Liver (tissue), 9 donors: ENCODE measurements around the gene STK17A. TPM values are rescaled to one million over a fixed set of nuclear protein-coding genes. Genes with fewer than 3 reads are reported as not detected.
A peak's percentile ranks its signal among the peaks of the same experiment; 100 is the strongest.
"Not testable (repeated sequence)": the region's sequence is repeated elsewhere in the genome, so short reads cannot be mapped to it uniquely, and the experiment has no call there.

Experiments
- DNase-seq: peaks from one replicate; pipeline ENCODE4 v3.0.0-alpha.2; 2017; ENCODE audit warnings: low spot score
- H3K27ac ChIP-seq, 2 donors: one replicate each; pipeline ENCODE4 v1.7.0; 2013; ENCODE audit warnings: inconsistent platforms in 2 of 2, low read length in 2 of 2, control low read depth in 1 of 2, low read depth in 1 of 2, mild to moderate bottlenecking in 1 of 2
- H3K27me3 ChIP-seq, 4 donors: one replicate each; pipeline versions ENCODE4 v1.6.1 to v1.7.0; 2013; ENCODE audit warnings: low read length in 3 of 4, inconsistent platforms in 1 of 4, mild to moderate bottlenecking in 1 of 4, moderate library complexity in 1 of 4; ENCODE audit not compliant: control insufficient read depth in 4 of 4, insufficient read depth in 4 of 4
- H3K36me3 ChIP-seq, 4 donors: one replicate each; pipeline versions ENCODE4 v1.6.1 to v1.7.0; 2013; ENCODE audit warnings: low read length in 3 of 4, mild to moderate bottlenecking in 3 of 4, low read depth in 1 of 4, moderate library complexity in 1 of 4; ENCODE audit not compliant: control insufficient read depth in 4 of 4, insufficient read depth in 3 of 4
- H3K4me1 ChIP-seq, 4 donors: one replicate each; pipeline versions ENCODE4 v1.6.1 to v1.7.0; 2013; ENCODE audit warnings: low read length in 3 of 4, mild to moderate bottlenecking in 3 of 4, moderate library complexity in 1 of 4; ENCODE audit not compliant: control insufficient read depth in 4 of 4, insufficient read depth in 4 of 4
- H3K4me3 ChIP-seq, 3 donors: one replicate each; pipeline versions ENCODE4 v1.6.1 to v1.7.0; 2013; ENCODE audit warnings: low read length in 3 of 3, control low read depth in 1 of 3, low read depth in 1 of 3, mild to moderate bottlenecking in 1 of 3
- H3K9ac ChIP-seq, 2 donors: one replicate each; pipeline ENCODE4 v1.7.0; 2013; ENCODE audit warnings: low read length in 2 of 2, mild to moderate bottlenecking in 2 of 2, moderate library complexity in 2 of 2, control low read depth in 1 of 2, low read depth in 1 of 2
- H3K9me3 ChIP-seq, 4 donors: one replicate each; pipeline versions ENCODE4 v1.6.1 to v1.7.0; 2013; ENCODE audit warnings: low read length in 3 of 4; ENCODE audit not compliant: control insufficient read depth in 4 of 4
- FOXA1 ChIP-seq: IDR thresholded peaks from 2 replicates; pipeline ENCODE4 v1.6.1; 2016; ENCODE audit warnings: antibody characterized with exemption
- HNF4A ChIP-seq, 2 donors: conservative IDR thresholded peaks; 2 replicates each; pipeline ENCODE4 v1.6.1; 2016; ENCODE audit warnings: antibody characterized with exemption in 2 of 2, mild to moderate bottlenecking in 2 of 2
- JUND ChIP-seq, 2 donors: IDR thresholded peaks; 2 replicates each; pipeline ENCODE4 v1.6.1; 2016; ENCODE audit warnings: antibody characterized with exemption in 2 of 2
- NR2F2 ChIP-seq: IDR thresholded peaks from 2 replicates; pipeline ENCODE4 v1.6.1; 2016; ENCODE audit warnings: antibody characterized with exemption
- RAD21 ChIP-seq, 2 donors: IDR thresholded peaks; 2 replicates each; pipeline ENCODE4 v1.6.1; 2016; ENCODE audit warnings: antibody characterized with exemption in 2 of 2, mild to moderate bottlenecking in 2 of 2
- RXRA ChIP-seq, 2 donors: IDR thresholded peaks; 2 replicates each; pipeline ENCODE4 v1.6.1; 2017 to 2018; ENCODE audit warnings: antibody characterized with exemption in 2 of 2, mild to moderate bottlenecking in 1 of 2
- TAF1 ChIP-seq: conservative IDR thresholded peaks from 2 replicates; pipeline ENCODE4 v1.6.1; 2016; ENCODE audit warnings: antibody characterized with exemption, mild to moderate bottlenecking
- WGBS: extraction: QIAGEN DNeasy Blood & Tissue Kit; methylation state at CpG from one replicate; pipeline ENCODE4 v1.1.7; 2013; 5-methylcytosine and 5-hydroxymethylcytosine counted together
- polyA plus RNA-seq, 2 donors: library from polyadenylated mRNA; stranded (reverse) in 1 of 2; unstranded in 1 of 2; fragments of 200-250 nt in 1 of 2; fragments of >200 nt in 1 of 2; fragmentation: Nextera tagmentation in 1 of 2; extraction: Ambion mirVana in 1 of 2; gene quantifications; one replicate each; pipeline versions ENCODE4 v1.2.1 to v1.2.3, GENCODE V29; 2013 to 2015
- total RNA-seq, 2 donors: library from RNA; depleted of rRNA; stranded (reverse); fragments of >200 nt; gene quantifications; one replicate each; pipeline ENCODE4 v1.2.3, GENCODE V29; 2014
- TF ChIP-seq, protein P1 (sequence below): IDR thresholded peaks from 2 replicates; pipeline ENCODE4 v1.6.1; 2016; ENCODE audit warnings: antibody characterized with exemption
- TF ChIP-seq, protein P2 (sequence below): IDR thresholded peaks from 2 replicates; pipeline ENCODE4 v1.6.1; 2016; ENCODE audit warnings: antibody characterized with exemption
- donor health status: healthy.
- donor health status: healthy.
- donor health status: healthy.
- donor health status: healthy.
- donor health status: healthy.

STK17A gene
- total and polyA plus RNA-seq, 4 donors, result 3.0 to 18.2 (median 7.2) TPM

DNA sequence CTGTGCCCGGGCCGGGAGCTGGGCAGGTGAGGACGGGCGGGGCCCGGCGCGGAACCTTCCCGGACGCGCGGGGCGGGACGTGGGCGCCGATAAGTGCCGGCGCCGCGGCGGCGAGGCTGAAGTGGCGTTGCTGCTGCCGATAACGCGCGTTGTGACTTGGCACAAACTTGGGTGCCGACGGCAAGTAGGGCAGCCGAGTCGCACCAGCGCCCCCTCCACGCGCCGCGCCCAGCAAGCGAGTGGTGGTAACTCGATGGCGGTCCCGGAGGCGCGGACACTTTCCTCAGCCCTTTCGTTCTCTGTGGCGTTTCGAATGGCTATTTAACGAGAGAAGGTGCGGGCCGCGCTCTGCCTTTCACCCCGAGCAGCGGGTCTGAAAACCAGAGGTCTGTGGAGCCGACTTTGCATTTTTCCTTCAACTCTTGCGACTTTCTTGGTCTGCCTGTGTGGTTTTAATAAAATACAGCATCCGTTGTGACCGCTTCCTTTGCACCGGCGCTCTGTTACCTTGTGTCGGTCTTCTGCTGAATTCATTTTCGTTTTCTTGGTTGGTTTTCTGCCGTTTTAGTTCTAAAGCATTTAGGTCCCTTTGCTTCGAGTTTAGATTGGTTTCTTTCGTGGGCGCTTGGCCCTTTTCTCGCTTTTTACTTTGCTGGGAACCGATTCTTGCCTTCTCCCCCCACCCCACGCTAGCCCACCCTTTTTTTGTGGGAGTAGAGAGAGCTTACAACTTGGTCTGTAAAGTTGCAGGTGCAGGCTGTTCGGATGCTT, 701 bp downstream of the STK17A start (continued):
- TF ChIP-seq JUND (IDR thresholded peaks at IDR 0.05) (no peak), RXRA (IDR thresholded peaks at IDR 0.05) (no peak)
- TF ChIP-seq, protein P1, sequence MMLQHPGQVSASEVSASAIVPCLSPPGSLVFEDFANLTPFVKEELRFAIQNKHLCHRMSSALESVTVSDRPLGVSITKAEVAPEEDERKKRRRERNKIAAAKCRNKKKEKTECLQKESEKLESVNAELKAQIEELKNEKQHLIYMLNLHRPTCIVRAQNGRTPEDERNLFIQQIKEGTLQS, result no peak

DNA sequence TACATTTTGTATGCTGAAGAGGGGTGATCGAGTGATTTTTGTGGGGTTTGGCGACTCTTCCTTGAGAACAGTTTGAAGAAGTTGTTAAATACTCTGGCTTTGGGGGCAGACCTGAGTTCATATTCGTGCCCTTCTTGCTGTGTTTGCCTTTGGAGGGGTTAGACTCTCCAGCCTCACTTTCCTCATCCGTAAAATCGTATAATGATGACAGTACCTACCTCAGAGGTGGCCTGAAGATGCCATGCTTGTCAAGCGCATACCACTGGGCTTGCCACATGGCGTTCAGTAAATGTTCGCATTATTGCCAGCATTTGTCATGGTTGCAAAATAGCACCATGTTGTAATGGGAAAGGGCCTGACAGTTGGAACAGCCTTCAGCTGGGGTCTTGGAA, 1.3 kb downstream of the STK17A start:
- Histone ChIP-seq H3K9ac (peak overlapping the region; percentile 52 to 90), H3K9me3 (no peaks in the 10 kb centered on the region), H3K4me1 (peaks cover 7 to 14% (median 9%) of the 10 kb centered on the region in 4 donors), H3K36me3 (no peaks in the 10 kb centered on the region), H3K4me3 (peak overlapping the region; percentile 79 to 100 (median 85)), H3K27ac (peak overlapping the region; percentile 86 to 94), H3K27me3 (no peaks in the 10 kb centered on the region)
- WGBS, result 19% methylated on average over 8 of the region's 8 CpGs
- no peak for TF ChIP-seq RAD21 (IDR thresholded peaks at IDR 0.05)
- TF ChIP-seq, protein P2, sequence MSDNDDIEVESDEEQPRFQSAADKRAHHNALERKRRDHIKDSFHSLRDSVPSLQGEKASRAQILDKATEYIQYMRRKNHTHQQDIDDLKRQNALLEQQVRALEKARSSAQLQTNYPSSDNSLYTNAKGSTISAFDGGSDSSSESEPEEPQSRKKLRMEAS, result peak; percentile 47
- TF ChIP-seq, protein P1, result no peak
- no peak for DNase-seq

DNA sequence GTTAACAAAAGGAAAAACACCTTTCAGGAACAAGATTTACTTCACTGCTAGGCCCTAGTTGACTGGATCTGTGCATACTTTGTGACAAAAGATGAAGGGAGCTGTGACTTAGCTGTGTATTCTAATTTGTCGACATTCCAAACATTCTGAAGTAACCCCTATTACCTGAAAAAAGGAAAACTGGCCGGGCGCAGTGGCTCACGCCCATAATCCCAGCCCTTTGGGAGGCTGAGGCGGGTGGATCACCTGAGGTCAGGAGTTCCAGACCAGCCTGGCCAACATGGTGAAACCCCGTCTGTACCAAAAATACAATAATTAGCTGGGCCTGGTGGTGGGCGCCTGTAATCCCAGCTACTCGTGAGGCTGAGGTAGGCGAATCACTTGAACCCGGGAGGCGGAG, 1.8 kb downstream of the STK17A start:
- Histone ChIP-seq H3K27ac (peak overlapping the region in 1 of 2 donors; percentile 7), H3K4me3 (peak overlapping the region in 1 of 3 donors; percentile 100), H3K4me1 (peaks cover 7 to 14% (median 9%) of the 10 kb centered on the region in 4 donors), H3K9ac (peak overlapping the region in 1 of 2 donors; percentile 52)
- DNase-seq, H3K9me3 ChIP-seq, H3K36me3 ChIP-seq, H3K27me3 ChIP-seq: not testable (repeated sequence)
- 88% methylated on average over 11 of the region's 11 CpGs for WGBS

DNA sequence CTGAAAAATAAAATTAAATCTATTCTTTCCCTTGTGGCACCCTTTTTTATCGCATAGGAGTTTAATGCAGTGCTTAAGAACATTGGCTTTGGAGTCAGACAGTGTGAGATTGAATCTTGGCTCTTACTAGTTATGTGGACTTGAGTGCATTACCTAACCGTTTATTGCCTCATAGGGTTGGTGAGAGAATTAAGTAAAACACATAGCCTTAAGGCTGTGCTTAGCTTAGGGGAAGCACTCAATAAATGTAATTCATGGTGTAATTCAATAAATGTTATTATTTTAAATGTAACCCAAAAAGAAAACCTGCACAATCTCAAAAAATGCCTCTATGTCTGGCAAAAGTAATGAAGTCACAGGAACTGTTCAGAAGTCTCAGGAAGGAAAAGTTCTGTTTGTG, 2.7 kb downstream of the STK17A start:
- H3K4me1 ChIP-seq, result peaks cover 7 to 14% (median 9%) of the 10 kb centered on the region in 4 donors
- TF ChIP-seq FOXA1 (no peak), RAD21 (IDR thresholded peaks at IDR 0.05) (peak in 1 of 2 donors; percentile 26), TAF1 (no peak), NR2F2 (no peak), HNF4A (conservative IDR thresholded peaks at IDR 0.05) (peak in 1 of 2 donors; percentile 31)
- TF ChIP-seq, protein P1, result peak; percentile 13

More for the DNA sequence above, 2.7 kb downstream of the STK17A start:
- H3K27me3 ChIP-seq, result no peaks in the 10 kb centered on the region
- no peak overlapping the region for H3K4me3 ChIP-seq
- peak overlapping the region in 1 of 2 donors; percentile 50 for H3K9ac ChIP-seq
- H3K9me3 ChIP-seq, result no peaks in the 10 kb centered on the region
- 49% methylated on average over 2 of the region's 2 CpGs for WGBS
- no peaks in the 10 kb centered on the region for H3K36me3 ChIP-seq
- no peak for DNase-seq
- no peak overlapping the region for H3K27ac ChIP-seq
